Spleen (tissue), 13 donors: ENCODE results near the gene CTNND1. TPM values are rescaled to one million over a fixed set of nuclear protein-coding genes. Genes with fewer than 3 reads are reported as not detected.

Experiments used
- DNase-seq: peaks from one replicate; pipeline ENCODE4 v3.0.0-alpha.2; 2020
- H3K27ac ChIP-seq, 8 donors: fragments of 200-600 bp; sonication (generic) in 7 of 8; 1 replicate in 4 of 8; 2 replicates in 4 of 8; pipeline versions ENCODE4 v1.5.0 to v1.8.0; 2016 to 2021; ENCODE audit warnings: inconsistent platforms in 4 of 8, mild to moderate bottlenecking in 4 of 8, moderate library complexity in 1 of 8
- H3K27me3 ChIP-seq, 7 donors: fragments of 200-600 bp; sonication (generic) in 6 of 7; replicated peaks in 1 of 7; 1 replicate in 4 of 7; 2 replicates in 3 of 7; pipeline versions ENCODE4 v1.5.0 to v1.8.0; 2016 to 2021; ENCODE audit warnings: inconsistent platforms in 3 of 7, mild to moderate bottlenecking in 1 of 7
- H3K36me3 ChIP-seq, 6 donors: fragments of 200-600 bp; sonication (generic) in 5 of 6; 1 replicate in 4 of 6; 2 replicates in 2 of 6; pipeline versions ENCODE4 v1.5.0 to v1.8.0; 2016 to 2021; ENCODE audit warnings: inconsistent platforms in 2 of 6
- H3K4me1 ChIP-seq, 6 donors: fragments of 200-600 bp; sonication (generic) in 5 of 6; 1 replicate in 3 of 6; 2 replicates in 3 of 6; pipeline versions ENCODE4 v1.5.0 to v1.8.0; 2016 to 2021; ENCODE audit warnings: inconsistent platforms in 3 of 6
- H3K4me3 ChIP-seq, 8 donors: fragments of 200-600 bp; sonication (generic) in 7 of 8; 1 replicate in 4 of 8; 2 replicates in 4 of 8; pipeline versions ENCODE4 v1.5.0 to v1.8.0; 2016 to 2021; ENCODE audit warnings: inconsistent platforms in 4 of 8, mild to moderate bottlenecking in 4 of 8, moderate library complexity in 2 of 8
- H3K9me3 ChIP-seq, 8 donors: fragments of 200-600 bp; sonication (generic) in 7 of 8; 1 replicate in 4 of 8; 2 replicates in 4 of 8; pipeline versions ENCODE4 v1.5.0 to v1.8.0; 2016 to 2021; ENCODE audit warnings: inconsistent platforms in 4 of 8
- POLR2A ChIP-seq, 3 donors: fragments of 450-650 bp; IDR thresholded peaks; one replicate each; pipeline ENCODE4 v1.5.1; 2017; ENCODE audit warnings: antibody characterized with exemption in 3 of 3, mild to moderate bottlenecking in 1 of 3
- POLR2AphosphoS5 ChIP-seq, 3 donors: sonication (generic); formaldehyde crosslinking; IDR thresholded peaks; one replicate each; pipeline ENCODE4 v1.5.1; 2017; ENCODE audit warnings: antibody characterized with exemption in 3 of 3
- whole genome bisulfite sequencing, 5 donors: extraction: QIAGEN DNeasy Blood & Tissue Kit in 3 of 5; methylation state at CpG; one replicate each; pipeline versions ENCODE4 v1.1.5 to v1.1.7; 2013 to 2018; 5-methylcytosine and 5-hydroxymethylcytosine counted together
- intact Hi-C: fragments of 100-400 bp; cut with DNase I; formaldehyde crosslinking; loops from one replicate; pipeline ENCODE4 v1.15.0; 2023; ENCODE audit warnings: low total_unique reads
- long read RNA-seq, 2 donors: transcript quantifications; one replicate each; lab custom pipeline, GENCODE V29; 2026
- polyA plus RNA-seq, 3 donors: library from polyadenylated mRNA; stranded (reverse); fragments of 200-250 nt; gene quantifications; one replicate each; pipeline ENCODE4 v1.2.1, GENCODE V29; 2013
- total RNA-seq, 7 donors: library from RNA; depleted of rRNA in 3 of 7; stranded (reverse); fragments of >200 nt in 3 of 7; fragmentation: NEBNext Ultra II Directional in 4 of 7; extraction: Animal tissue kit (Norgen Biotek cat#: 25700) in 4 of 7; gene quantifications; one replicate each; pipeline versions ENCODE4 v1.1.0 to v1.2.1, GENCODE V29; 2016 to 2021
- TF ChIP-seq, protein P1 (sequence below), 11 experiments: fragments of 200-600 bp in 7 of 11; fragments of 450-650 bp in 4 of 11; sonication (generic) in 4 of 11; IDR thresholded peaks in 8 of 11; conservative IDR thresholded peaks in 3 of 11; 1 replicate in 7 of 11; 2 replicates in 4 of 11; pipeline versions ENCODE4 v1.4.0 to v1.8.0; 2016 to 2021; ENCODE audit warnings: antibody characterized with exemption in 11 of 11, inconsistent platforms in 4 of 11, mild to moderate bottlenecking in 1 of 11
- donor health status: healthy with polysubstance abuse.
- donor health status: DM: no; HTN: no; CAD: no; lungs with moderate emphysema.
- donor health status: DM: no; HTN: no; CAD: no.
- donor health status: Bipolar disorder and iron deficiency.
- donor health status: healthy.
- donor health status: DM: no; HTN: no; CAD: no.
- donor health status: DM: yes; HTN: yes; CAD: no.

The CTNND1 gene, protein sequence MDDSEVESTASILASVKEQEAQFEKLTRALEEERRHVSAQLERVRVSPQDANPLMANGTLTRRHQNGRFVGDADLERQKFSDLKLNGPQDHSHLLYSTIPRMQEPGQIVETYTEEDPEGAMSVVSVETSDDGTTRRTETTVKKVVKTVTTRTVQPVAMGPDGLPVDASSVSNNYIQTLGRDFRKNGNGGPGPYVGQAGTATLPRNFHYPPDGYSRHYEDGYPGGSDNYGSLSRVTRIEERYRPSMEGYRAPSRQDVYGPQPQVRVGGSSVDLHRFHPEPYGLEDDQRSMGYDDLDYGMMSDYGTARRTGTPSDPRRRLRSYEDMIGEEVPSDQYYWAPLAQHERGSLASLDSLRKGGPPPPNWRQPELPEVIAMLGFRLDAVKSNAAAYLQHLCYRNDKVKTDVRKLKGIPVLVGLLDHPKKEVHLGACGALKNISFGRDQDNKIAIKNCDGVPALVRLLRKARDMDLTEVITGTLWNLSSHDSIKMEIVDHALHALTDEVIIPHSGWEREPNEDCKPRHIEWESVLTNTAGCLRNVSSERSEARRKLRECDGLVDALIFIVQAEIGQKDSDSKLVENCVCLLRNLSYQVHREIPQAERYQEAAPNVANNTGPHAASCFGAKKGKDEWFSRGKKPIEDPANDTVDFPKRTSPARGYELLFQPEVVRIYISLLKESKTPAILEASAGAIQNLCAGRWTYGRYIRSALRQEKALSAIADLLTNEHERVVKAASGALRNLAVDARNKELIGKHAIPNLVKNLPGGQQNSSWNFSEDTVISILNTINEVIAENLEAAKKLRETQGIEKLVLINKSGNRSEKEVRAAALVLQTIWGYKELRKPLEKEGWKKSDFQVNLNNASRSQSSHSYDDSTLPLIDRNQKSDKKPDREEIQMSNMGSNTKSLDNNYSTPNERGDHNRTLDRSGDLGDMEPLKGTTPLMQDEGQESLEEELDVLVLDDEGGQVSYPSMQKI
- total RNA-seq (100 to 1,000 TPM in 6 of 7 donors, 10 to 100 TPM in 1; 89.4 to 227 (median 130) TPM), polyA plus RNA-seq (10 to 100 TPM; 12.0 to 24.6 (median 13.0) TPM)
- long read RNA-seq, donor 1, full-length matches to known transcripts = 6 of 66 reads
- long read RNA-seq, donor 1, partial matches to known transcripts = 60 of 66 reads
- long read RNA-seq, donor 1, other reads (novel, unspliced or antisense) = 0 of 66 reads
- long read RNA-seq, donor 2, full-length matches to known transcripts = 14 of 14 reads
- long read RNA-seq, donor 2, partial matches to known transcripts = 0 of 14 reads
- long read RNA-seq, donor 2, other reads (novel, unspliced or antisense) = 0 of 14 reads

DNA sequence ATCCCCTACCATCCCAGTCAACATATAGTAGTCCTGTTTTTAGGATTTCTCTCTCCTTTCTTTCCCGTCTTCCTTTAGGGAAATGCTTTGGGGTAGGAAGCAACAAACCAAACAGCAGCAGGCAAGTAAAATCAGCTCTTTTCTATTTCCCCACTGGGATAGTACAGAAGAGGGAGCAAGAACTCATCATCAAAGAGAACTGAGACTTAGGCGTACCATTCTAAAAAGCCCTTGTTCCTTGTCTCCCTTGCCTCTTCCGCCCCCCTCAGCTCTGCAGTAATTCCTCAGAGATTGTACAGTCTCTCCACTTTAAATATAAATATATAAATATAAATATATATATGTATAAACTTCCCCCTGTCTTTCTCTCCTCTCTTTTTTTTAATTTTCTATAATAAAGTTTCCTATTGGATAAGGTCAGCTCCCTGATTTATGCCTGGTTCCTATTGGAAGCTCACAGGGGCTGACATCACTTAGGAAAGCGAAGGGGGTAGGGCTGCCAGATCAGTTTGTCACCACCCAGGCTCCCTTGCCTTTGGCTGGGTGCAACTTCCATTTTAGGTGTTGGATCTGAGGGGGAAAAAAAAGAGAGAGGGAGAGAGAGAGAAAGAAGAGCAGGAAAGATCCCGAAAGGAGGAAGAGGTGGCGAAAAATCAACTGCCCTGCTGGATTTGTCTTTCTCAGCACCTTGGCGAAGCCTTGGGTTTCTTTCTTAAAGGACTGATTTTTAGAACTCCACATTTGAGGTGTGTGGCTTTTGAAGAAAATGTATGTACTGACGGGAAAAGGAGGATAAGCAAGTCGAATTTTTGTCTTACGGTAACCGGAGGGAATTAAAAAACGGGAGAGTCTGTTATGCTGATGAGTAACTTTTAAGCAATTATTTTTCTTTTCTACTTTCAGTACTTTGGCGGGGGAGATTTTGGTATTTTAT is at the start of gene CTNND1:
CTNND1 (plus strand) TSS at position 502 of the 934 bp plus-strand sequence. CDS start 29,677 bp downstream, outside the sequence.
- TF ChIP-seq POLR2A (IDR thresholded peaks at IDR 0.05) (peak in 1 of 3 donors; percentile 65), POLR2AphosphoS5 (IDR thresholded peaks at IDR 0.05) (peak in 2 of 3 donors; percentile 36 to 92)
- TF ChIP-seq, protein P1, sequence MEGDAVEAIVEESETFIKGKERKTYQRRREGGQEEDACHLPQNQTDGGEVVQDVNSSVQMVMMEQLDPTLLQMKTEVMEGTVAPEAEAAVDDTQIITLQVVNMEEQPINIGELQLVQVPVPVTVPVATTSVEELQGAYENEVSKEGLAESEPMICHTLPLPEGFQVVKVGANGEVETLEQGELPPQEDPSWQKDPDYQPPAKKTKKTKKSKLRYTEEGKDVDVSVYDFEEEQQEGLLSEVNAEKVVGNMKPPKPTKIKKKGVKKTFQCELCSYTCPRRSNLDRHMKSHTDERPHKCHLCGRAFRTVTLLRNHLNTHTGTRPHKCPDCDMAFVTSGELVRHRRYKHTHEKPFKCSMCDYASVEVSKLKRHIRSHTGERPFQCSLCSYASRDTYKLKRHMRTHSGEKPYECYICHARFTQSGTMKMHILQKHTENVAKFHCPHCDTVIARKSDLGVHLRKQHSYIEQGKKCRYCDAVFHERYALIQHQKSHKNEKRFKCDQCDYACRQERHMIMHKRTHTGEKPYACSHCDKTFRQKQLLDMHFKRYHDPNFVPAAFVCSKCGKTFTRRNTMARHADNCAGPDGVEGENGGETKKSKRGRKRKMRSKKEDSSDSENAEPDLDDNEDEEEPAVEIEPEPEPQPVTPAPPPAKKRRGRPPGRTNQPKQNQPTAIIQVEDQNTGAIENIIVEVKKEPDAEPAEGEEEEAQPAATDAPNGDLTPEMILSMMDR (IDR thresholded peaks at IDR 0.05 in 8 of 11, conservative IDR thresholded peaks at IDR 0.05 in 3 of 11) = no peak
- no peak for DNase-seq
- no peaks in the 10 kb centered on the region for H3K9me3 ChIP-seq
- intact Hi-C loops = no loop called here
- H3K4me3 ChIP-seq = peak within 1 kb of the TSS; percentile 41 to 69 (median 48)
- H3K27ac ChIP-seq = peak within 1 kb of the TSS; percentile 79 to 92 (median 88)
- no peaks in the 10 kb centered on the region for H3K27me3 ChIP-seq
- 14 to 23% (median 19%) methylated on average over 13 of the region's 13 CpGs for WGBS, 5 donors
- peaks cover 0 to 63% (median 16%) of the 10 kb centered on the region in 6 donors for H3K4me1 ChIP-seq
- H3K36me3 ChIP-seq = no peaks in the 10 kb centered on the region

DNA sequence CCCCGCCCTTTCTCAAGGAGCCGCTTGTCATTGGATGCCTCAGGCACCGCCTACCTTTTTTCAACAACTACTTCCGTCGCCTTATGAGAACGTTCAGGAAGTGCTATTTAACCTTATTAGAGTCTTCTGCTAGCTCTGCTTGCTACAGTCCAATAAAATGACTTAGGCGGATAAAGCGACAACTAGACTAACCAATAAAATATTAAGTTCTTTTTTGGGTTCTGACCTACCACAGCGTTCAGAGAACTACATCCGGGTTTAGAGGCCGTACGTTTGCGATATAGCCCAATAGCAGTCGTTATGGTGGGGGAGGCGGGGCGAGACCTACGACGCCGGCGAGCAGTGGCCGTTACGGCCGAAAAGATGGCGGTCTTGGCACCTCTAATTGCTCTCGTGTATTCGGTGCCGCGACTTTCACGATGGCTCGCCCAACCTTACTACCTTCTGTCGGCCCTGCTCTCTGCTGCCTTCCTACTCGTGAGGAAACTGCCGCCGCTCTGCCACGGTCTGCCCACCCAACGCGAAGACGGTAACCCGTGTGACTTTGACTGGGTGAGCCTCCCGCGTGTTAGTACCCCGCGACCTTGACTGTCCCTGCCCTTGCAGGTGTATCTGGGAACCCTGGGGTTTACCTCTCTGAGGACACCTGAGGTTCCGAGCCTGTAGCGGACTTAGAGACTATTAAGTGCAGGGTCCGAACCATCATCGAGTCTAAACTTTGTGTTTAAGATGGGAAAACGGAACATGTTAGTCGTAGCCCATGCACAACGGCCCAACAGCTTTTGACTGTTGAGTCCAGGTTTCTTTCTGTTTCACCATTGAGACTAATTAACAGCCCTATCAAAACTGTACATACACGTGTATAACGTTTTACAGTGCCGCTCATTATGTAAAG is 49.1 kb upstream of the CTNND1 start, which contains the start of gene TMX2:
TMX2 (plus strand) TSS at position 338 of the 895 bp plus-strand sequence; CDS start at position 364, 26 bp downstream.
- TF ChIP-seq POLR2A (IDR thresholded peaks at IDR 0.05) (no peak), POLR2AphosphoS5 (IDR thresholded peaks at IDR 0.05) (peak; percentile 86 to 89 (median 89))
- TF ChIP-seq, protein P1 (IDR thresholded peaks at IDR 0.05 in 8 of 11, conservative IDR thresholded peaks at IDR 0.05 in 3 of 11) = peak in 3 of 11 experiments; percentile 8 to 26 (median 12)
- peak; percentile 95 for DNase-seq
- intact Hi-C loops = no loop called here
- Histone ChIP-seq H3K27me3 (no peaks in the 10 kb centered on the region), H3K4me1 (peaks cover 27 to 69% (median 48%) of the 10 kb centered on the region in 6 donors), H3K4me3 (peak within 1 kb of the TSS; percentile 90 to 99 (median 96)), H3K27ac (peak within 1 kb of the TSS; percentile 85 to 96 (median 92)), H3K9me3 (no peaks in the 10 kb centered on the region), H3K36me3 (peaks cover 0 to 19% (median 0%) of the 10 kb centered on the region in 6 donors)
- WGBS, 5 donors = 0 to 1% (median 0%) methylated on average over 22 to 53 of the region's 53 CpGs
